Stimulated activated CD8-positive, alpha-beta memory T cell treated with anti-CD3 and anti-CD28 coated beads, Interleukin-7, amount 100 ng/mL, for 4 hours (primary cell): ENCODE results near the gene PFKP.
A peak's percentile ranks its signal among the peaks of the same experiment; 100 is the strongest.

Source experiments
- DNase-seq, 2 donors: peaks; one replicate each; pipeline ENCODE4 v3.0.0-alpha.2; 2020; ENCODE audit warnings: low read depth in 2 of 2

PFKP gene

GRCh38 chr10:3067118-3067858, at the start of gene PFKP:
Gene PFKP, plus strand, starts transcription at chr10:3067548. Its CDS starts 48 bp downstream, at chr10:3067596.
- peak; percentile 36 to 70 for DNase-seq

GRCh38 chr10:3018247-3018646, 49.1 kb upstream of the PFKP start:
- DNase-seq = no peak

GRCh38 chr10:3020311-3020710, 47.0 kb upstream of the PFKP start:
- no peak for DNase-seq

- no peak for DNase-seq
These were observed 46.5 kb upstream of the PFKP start for GRCh38 chr10:3020881-3021280.

GRCh38 chr10:3022027-3022426, 45.3 kb upstream of the PFKP start:
- DNase-seq = no peak

- DNase-seq = no peak
These were observed 43.5 kb upstream of the PFKP start for GRCh38 chr10:3023892-3024291.

GRCh38 chr10:3025026-3025683, 42.2 kb upstream of the PFKP start:
- no peak for DNase-seq

- DNase-seq = no peak
These were observed 39.5 kb upstream of the PFKP start for GRCh38 chr10:3027866-3028265.

- no peak for DNase-seq
These were observed 38.9 kb upstream of the PFKP start for GRCh38 chr10:3028441-3028840.

- no peak for DNase-seq
These were observed 36.6 kb upstream of the PFKP start for GRCh38 chr10:3030765-3031164.

- no peak for DNase-seq
These were observed 35.9 kb upstream of the PFKP start for GRCh38 chr10:3031490-3031889.

- DNase-seq = no peak
These were observed 33.4 kb upstream of the PFKP start for GRCh38 chr10:3033925-3034324.

- DNase-seq = no peak
These were observed 32.7 kb upstream of the PFKP start for GRCh38 chr10:3034616-3035015.

GRCh38 chr10:3036155-3037021, 31.0 kb upstream of the PFKP start:
- no peak for DNase-seq

- DNase-seq = no peak
These were observed 30.2 kb upstream of the PFKP start for GRCh38 chr10:3037182-3037581.

- no peak for DNase-seq
These were observed 27.3 kb upstream of the PFKP start for GRCh38 chr10:3040069-3040468.

GRCh38 chr10:3042589-3042988, 24.8 kb upstream of the PFKP start:
- no peak for DNase-seq

- DNase-seq = peak; percentile 20 to 23
These were observed 23.6 kb upstream of the PFKP start for GRCh38 chr10:3043512-3044368.

GRCh38 chr10:3045471-3046209, 21.7 kb upstream of the PFKP start:
- DNase-seq = no peak

GRCh38 chr10:3046210-3046779, 21.1 kb upstream of the PFKP start:
- no peak for DNase-seq
